Measurements from ENCODE around the gene CWF19L1. TPM values are rescaled to one million over a fixed set of nuclear protein-coding genes. Genes with fewer than 3 reads are reported as not detected.
A peak's percentile ranks its signal among the peaks of the same experiment; 100 is the strongest.
"Not testable (repeated sequence)": the region's sequence is repeated elsewhere in the genome, so short reads cannot be mapped to it uniquely, and the experiment has no call there.

The CWF19L1 gene
- 8.0 TPM for total RNA-seq

GRCh38 chr10:100267239-100268104, at the start of gene CWF19L1:
CWF19L1 (minus strand) TSS chr10:100267638; CDS start chr10:100267593, 45 bp downstream.
- peak; percentile 93 for DNase-seq (ENCODE audit: low spot score)
- ATAC-seq, result peak; percentile 96

GRCh38 chr10:100315615-100316014, 48.2 kb upstream of the CWF19L1 start:
- ATAC-seq (no peak), DNase-seq (ENCODE audit: low spot score) (no peak)

GRCh38 chr10:100311298-100311697, 43.9 kb upstream of the CWF19L1 start:
- DNase-seq (ENCODE audit: low spot score), result no peak
- no peak for ATAC-seq

GRCh38 chr10:100307684-100308083, 40.2 kb upstream of the CWF19L1 start:
- no peak for ATAC-seq

GRCh38 chr10:100306861-100307260, 39.4 kb upstream of the CWF19L1 start:
- ATAC-seq (no peak), DNase-seq (ENCODE audit: low spot score) (no peak)

More at GRCh38 chr10:100307684-100308083, 40.2 kb upstream of the CWF19L1 start:
- no peak for DNase-seq (ENCODE audit: low spot score)

GRCh38 chr10:100304414-100304813, 37.0 kb upstream of the CWF19L1 start:
- ATAC-seq (no peak), DNase-seq (ENCODE audit: low spot score) (no peak)

- ATAC-seq (peak; percentile 84), DNase-seq (ENCODE audit: low spot score) (no peak)
Observed at GRCh38 chr10:100303724-100304319, 36.4 kb upstream of the CWF19L1 start.

GRCh38 chr10:100301123-100301522, 33.7 kb upstream of the CWF19L1 start:
- DNase-seq (ENCODE audit: low spot score); ATAC-seq: not testable (repeated sequence)

GRCh38 chr10:100297242-100297641, 29.8 kb upstream of the CWF19L1 start:
- ATAC-seq, result no peak
- DNase-seq (ENCODE audit: low spot score), result no peak

GRCh38 chr10:100293066-100293465, 25.6 kb upstream of the CWF19L1 start:
- DNase-seq (ENCODE audit: low spot score) (no peak), ATAC-seq (no peak)

- DNase-seq (ENCODE audit: low spot score) (peak; percentile 66), ATAC-seq (peak; percentile 76)
Observed at GRCh38 chr10:100292300-100292699, 24.9 kb upstream of the CWF19L1 start.

- DNase-seq (ENCODE audit: low spot score), result no peak
- ATAC-seq, result no peak
Observed at GRCh38 chr10:100291356-100291755, 23.9 kb upstream of the CWF19L1 start.

- no peak for ATAC-seq
- no peak for DNase-seq (ENCODE audit: low spot score)
Observed at GRCh38 chr10:100289641-100290040, 22.2 kb upstream of the CWF19L1 start.

GRCh38 chr10:100288196-100288595, 20.8 kb upstream of the CWF19L1 start:
- ATAC-seq (no peak), DNase-seq (ENCODE audit: low spot score) (no peak)

- DNase-seq (ENCODE audit: low spot score) (no peak), ATAC-seq (no peak)
Observed at GRCh38 chr10:100287756-100288155, 20.3 kb upstream of the CWF19L1 start.

- ATAC-seq (peak; percentile 95), DNase-seq (ENCODE audit: low spot score) (peak; percentile 91)
Observed at GRCh38 chr10:100286051-100287033, 18.9 kb upstream of the CWF19L1 start, which contains the start of gene BLOC1S2. BLOC1S2 (minus strand) TSS chr10:100286680; CDS start chr10:100286659, 21 bp downstream.

- not testable (repeated sequence) for ATAC-seq; DNase-seq (ENCODE audit: low spot score)
Observed at GRCh38 chr10:100285326-100285725, 17.9 kb upstream of the CWF19L1 start.

- no peak for ATAC-seq
Observed at GRCh38 chr10:100282907-100283306, 15.5 kb upstream of the CWF19L1 start.

GRCh38 chr10:100276971-100277370, 9.5 kb upstream of the CWF19L1 start:
- not testable (repeated sequence) for ATAC-seq; DNase-seq (ENCODE audit: low spot score)

More at GRCh38 chr10:100282907-100283306, 15.5 kb upstream of the CWF19L1 start:
- DNase-seq (ENCODE audit: low spot score), result no peak

- no peak for DNase-seq (ENCODE audit: low spot score)
Observed at GRCh38 chr10:100265821-100266485, 1.5 kb downstream of the CWF19L1 start.

More at GRCh38 chr10:100265821-100266485, 1.5 kb downstream of the CWF19L1 start:
- no peak for ATAC-seq

Measured in left lobe of liver (tissue), 2 donors.